ENCODE measurements around the gene RET.

The RET gene

DNA sequence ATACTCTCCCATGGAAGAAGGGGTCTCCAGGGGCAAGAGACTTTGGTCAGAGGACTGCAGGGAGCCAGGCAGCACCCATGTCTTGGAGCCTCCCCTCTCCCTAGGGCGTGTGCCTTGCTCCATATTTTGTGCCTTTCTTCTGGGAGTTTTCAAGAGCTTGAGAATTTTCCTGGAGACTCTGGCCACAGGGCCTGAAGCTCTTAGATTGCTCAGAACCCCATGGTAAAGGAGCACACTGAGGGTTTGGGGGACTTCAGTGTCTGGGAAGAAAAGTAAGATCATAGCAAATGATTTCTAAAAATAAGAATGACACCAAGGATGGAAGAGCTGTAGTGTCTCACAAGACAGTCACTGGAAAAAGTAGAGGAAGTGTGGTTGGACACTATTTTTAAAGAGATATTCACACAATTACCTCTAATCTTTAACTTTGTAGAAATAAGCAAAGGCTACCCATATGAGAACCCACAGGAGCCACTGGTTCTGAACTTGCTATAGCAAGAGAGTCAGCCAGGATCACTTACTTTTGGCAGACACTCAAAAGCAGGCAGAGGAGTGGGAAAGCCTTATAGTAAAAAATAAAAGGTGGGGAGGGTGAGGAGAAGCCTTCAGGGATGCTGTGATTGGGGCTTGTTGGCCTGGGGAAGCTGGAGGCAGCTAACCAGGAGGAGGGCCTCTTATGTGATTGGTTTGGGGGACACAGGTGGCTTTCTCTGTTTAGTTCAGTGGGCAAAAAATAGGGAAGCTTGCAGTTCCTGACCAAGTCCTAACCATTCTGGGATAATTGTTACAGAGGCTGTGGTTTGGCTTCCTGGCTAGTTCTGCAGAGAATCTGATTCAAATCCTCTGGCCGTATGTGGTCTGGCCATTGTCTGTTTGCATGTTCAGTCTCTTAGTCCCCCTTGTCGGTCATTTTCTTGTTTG lies 56.3 kb downstream of the RET start:
- H3K36me3 ChIP-seq (ENCODE audit: control insufficient read depth, low read length): peaks cover 3% of the 10 kb centered on the region; the same call in 1 of the 2 replicates
- H3F3A ChIP-seq (ENCODE audit: control insufficient read depth, insufficient read depth): no peaks in the 10 kb centered on the region
- no peaks in the 10 kb centered on the region for H3K9me2 ChIP-seq (replicated peaks; ENCODE audit: control insufficient read depth, low read length)
- TF ChIP-seq CTCF (IDR thresholded peaks at IDR 0.05; ENCODE audit: low read depth, low read length, poor library complexity, severe bottlenecking): no peak
- no peak for TF ChIP-seq EZH2phosphoT487 (IDR thresholded peaks at IDR 0.05; ENCODE audit: borderline replicate concordance, low read length)
- H3K9me3 ChIP-seq (ENCODE audit: control insufficient read depth, insufficient read depth, low read length): no peaks in the 10 kb centered on the region
- H4K20me1 ChIP-seq (ENCODE audit: control insufficient read depth, insufficient read depth, low read depth, low read length): no peaks in the 10 kb centered on the region
- H3K27me3 ChIP-seq (ENCODE audit: control insufficient read depth, low read length): no peaks in the 10 kb centered on the region
- no peak overlapping the region for H3K4me3 ChIP-seq (ENCODE audit: low read length)
- H3K79me2 ChIP-seq (ENCODE audit: control insufficient read depth, low read length): peaks cover 10% of the 10 kb centered on the region
- H3K4me2 ChIP-seq (ENCODE audit: low read length): no peak overlapping the region
- H3K27ac ChIP-seq (ENCODE audit: low read depth, low read length): no peak overlapping the region
- peaks cover 37% of the 10 kb centered on the region for H3K4me1 ChIP-seq (ENCODE audit: control insufficient read depth, low read length)

DNA sequence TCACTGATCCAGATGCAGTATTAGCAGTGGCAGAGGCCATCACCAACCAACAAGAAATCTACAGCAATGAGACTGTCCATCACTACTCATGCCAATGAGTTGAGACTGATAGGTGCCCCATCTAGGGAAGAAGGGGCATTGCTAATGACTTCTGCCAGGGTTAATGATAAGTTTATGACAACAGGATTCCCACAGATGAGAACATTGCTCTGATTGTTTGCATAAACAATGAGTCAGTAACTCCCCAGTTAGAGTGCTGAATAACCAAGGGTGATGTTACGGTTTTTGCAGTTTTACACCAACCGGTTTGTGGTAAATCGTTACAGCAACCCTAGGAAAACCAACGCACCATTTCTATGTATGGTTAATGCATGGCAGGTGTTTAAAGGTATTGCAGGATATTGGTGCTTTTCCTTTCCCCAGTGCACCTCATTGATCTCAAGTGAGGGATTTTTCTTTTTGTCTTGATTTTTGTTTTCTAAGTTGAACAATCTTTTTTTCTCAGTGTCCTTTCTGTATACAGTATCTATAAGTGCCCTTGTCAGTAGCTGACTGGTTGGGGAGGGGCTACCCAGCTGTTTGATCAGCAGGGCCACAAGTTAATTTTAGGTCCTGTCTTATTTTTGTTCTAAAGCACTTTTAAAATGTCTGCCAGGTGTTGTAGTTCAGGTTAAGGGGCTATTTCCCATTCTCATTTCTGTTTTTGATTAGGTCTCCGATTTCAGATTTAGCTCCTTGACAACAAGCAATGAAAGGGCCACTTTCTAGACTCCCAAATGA lies 57.4 kb downstream of the RET start:
- Histone ChIP-seq H3K4me1 (ENCODE audit: control insufficient read depth, low read length) (peaks cover 40% of the 10 kb centered on the region), H3K4me3 (ENCODE audit: low read length) (no peak overlapping the region), H3K36me3 (ENCODE audit: control insufficient read depth, low read length) (peaks cover 3% of the 10 kb centered on the region; the same call in 1 of the 2 replicates), H3K27me3 (ENCODE audit: control insufficient read depth, low read length) (no peaks in the 10 kb centered on the region), H3F3A (ENCODE audit: control insufficient read depth, insufficient read depth) (no peaks in the 10 kb centered on the region), H4K20me1 (ENCODE audit: control insufficient read depth, insufficient read depth, low read depth, low read length) (no peaks in the 10 kb centered on the region), H3K27ac (ENCODE audit: low read depth, low read length) (no peak overlapping the region), H3K79me2 (ENCODE audit: control insufficient read depth, low read length) (peaks cover 18% of the 10 kb centered on the region), H3K4me2 (ENCODE audit: low read length) (peak overlapping the region; percentile 21), H3K9me2 (replicated peaks; ENCODE audit: control insufficient read depth, low read length) (no peaks in the 10 kb centered on the region), H3K9me3 (ENCODE audit: control insufficient read depth, insufficient read depth, low read length) (no peaks in the 10 kb centered on the region)
- no peak for TF ChIP-seq EZH2phosphoT487 (IDR thresholded peaks at IDR 0.05; ENCODE audit: borderline replicate concordance, low read length)
- no peak for TF ChIP-seq CTCF (IDR thresholded peaks at IDR 0.05; ENCODE audit: low read depth, low read length, poor library complexity, severe bottlenecking)

- no peak overlapping the region for H3K4me3 ChIP-seq (ENCODE audit: low read length)
- H4K20me1 ChIP-seq (ENCODE audit: control insufficient read depth, insufficient read depth, low read depth, low read length): no peaks in the 10 kb centered on the region
- H3F3A ChIP-seq (ENCODE audit: control insufficient read depth, insufficient read depth): no peaks in the 10 kb centered on the region
- peaks cover 3% of the 10 kb centered on the region; the same call in 1 of the 2 replicates for H3K36me3 ChIP-seq (ENCODE audit: control insufficient read depth, low read length)
- TF ChIP-seq EZH2phosphoT487 (IDR thresholded peaks at IDR 0.05; ENCODE audit: borderline replicate concordance, low read length): no peak
- H3K4me2 ChIP-seq (ENCODE audit: low read length): peak overlapping the region; percentile 21
- H3K4me1 ChIP-seq (ENCODE audit: control insufficient read depth, low read length): peaks cover 47% of the 10 kb centered on the region
- no peaks in the 10 kb centered on the region for H3K9me3 ChIP-seq (ENCODE audit: control insufficient read depth, insufficient read depth, low read length)
- no peaks in the 10 kb centered on the region for H3K9me2 ChIP-seq (replicated peaks; ENCODE audit: control insufficient read depth, low read length)
- peaks cover 25% of the 10 kb centered on the region for H3K79me2 ChIP-seq (ENCODE audit: control insufficient read depth, low read length)
- no peaks in the 10 kb centered on the region for H3K27me3 ChIP-seq (ENCODE audit: control insufficient read depth, low read length)
- H3K27ac ChIP-seq (ENCODE audit: low read depth, low read length): no peak overlapping the region
Observed at GRCh38 chr10:43135064-43135463, 58.2 kb downstream of the RET start.

Measured in DOHH2 (cell line).